Loucy (cell line): ENCODE results near the gene PRR5.

Experiments
- CTCF ChIP-seq: fragments of 200-600 bp; sonication (generic); conservative IDR thresholded peaks from 2 replicates; pipeline ENCODE4 v1.5.1; 2014; ENCODE audit warnings: mild to moderate bottlenecking, antibody characterized with exemption, low read length
- EZH2phosphoT487 ChIP-seq: fragments of 200-600 bp; IDR thresholded peaks from 2 replicates; pipeline ENCODE4 v1.6.1; 2018; ENCODE audit warnings: antibody characterized with exemption, mild to moderate bottlenecking, moderate library complexity, borderline replicate concordance

DNA sequence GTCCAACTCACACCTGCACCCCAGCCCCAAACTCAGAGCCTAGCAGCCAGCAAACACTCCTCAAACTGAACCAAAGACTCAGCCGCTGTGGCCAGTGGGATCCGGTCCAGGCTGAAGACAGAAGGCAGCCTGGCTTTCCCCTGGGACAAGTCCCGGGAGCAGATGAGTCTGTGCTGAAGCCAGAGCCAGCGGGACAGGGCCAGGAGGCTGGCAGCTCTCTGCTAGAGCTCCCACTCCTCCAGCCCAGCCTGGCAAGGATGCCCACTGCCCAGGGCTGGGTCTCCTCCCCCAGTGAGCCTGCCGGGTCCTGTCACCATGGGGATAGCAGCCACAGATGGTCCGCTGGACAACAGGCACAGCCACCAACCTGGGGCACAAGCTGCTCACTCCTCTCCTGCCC, 42.9 kb upstream of the PRR5 start:
- TF ChIP-seq CTCF, result no peak
- no peak for TF ChIP-seq EZH2phosphoT487
